ENCODE measurements around the gene PSMD2. TPM values are rescaled to one million over a fixed set of nuclear protein-coding genes. Genes with fewer than 3 reads are reported as not detected.

Gene PSMD2
- polyA plus RNA-seq, 1 donor from 2014 or later, result 319 TPM

DNA sequence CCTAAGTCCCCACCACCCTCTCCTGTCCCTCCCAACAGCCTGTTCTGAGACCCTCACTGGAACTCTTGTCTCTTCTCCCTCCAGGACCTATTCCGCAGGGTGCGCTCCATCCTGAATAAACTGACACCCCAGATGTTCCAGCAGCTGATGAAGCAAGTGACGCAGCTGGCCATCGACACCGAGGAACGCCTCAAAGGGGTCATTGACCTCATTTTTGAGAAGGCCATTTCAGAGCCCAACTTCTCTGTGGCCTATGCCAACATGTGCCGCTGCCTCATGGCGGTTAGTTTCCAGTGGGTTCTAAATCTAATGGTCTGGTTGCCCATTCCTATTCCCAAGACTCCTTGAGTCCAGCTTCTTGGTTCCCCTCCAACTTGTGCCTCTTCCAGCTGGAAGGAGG is 24.7 kb downstream of the PSMD2 start:
- Histone ChIP-seq H3K27me3 (ENCODE audit: insufficient read depth, low read depth, low read length) (no peaks in the 10 kb centered on the region), H3K9ac (ENCODE audit: low read length) (no peak overlapping the region), H3K4me2 (ENCODE audit: low read length) (no peak overlapping the region), H4K20me1 (ENCODE audit: insufficient read depth) (no peaks in the 10 kb centered on the region), H3K27ac (ENCODE audit: low read length) (no peak overlapping the region), H3F3A (ENCODE audit: insufficient read depth, low read length, poor library complexity, severe bottlenecking) (no peaks in the 10 kb centered on the region), H3K9me3 (ENCODE audit: low read length) (no peaks in the 10 kb centered on the region), H3K4me3 (ENCODE audit: low read length) (no peak overlapping the region), H3K79me2 (replicated peaks; ENCODE audit: insufficient read depth, low read length) (peaks cover 7% of the 10 kb centered on the region), H3K9me2 (ENCODE audit: insufficient read depth, low read length) (no peaks in the 10 kb centered on the region), H2AFZ (ENCODE audit: low read depth, low read length) (no peak overlapping the region), H3K36me3 (ENCODE audit: insufficient read depth, low read length) (peaks cover 4% of the 10 kb centered on the region)
- no peak for TF ChIP-seq POLR2AphosphoS5 (IDR thresholded peaks at IDR 0.05)
- TF ChIP-seq, protein P1, sequence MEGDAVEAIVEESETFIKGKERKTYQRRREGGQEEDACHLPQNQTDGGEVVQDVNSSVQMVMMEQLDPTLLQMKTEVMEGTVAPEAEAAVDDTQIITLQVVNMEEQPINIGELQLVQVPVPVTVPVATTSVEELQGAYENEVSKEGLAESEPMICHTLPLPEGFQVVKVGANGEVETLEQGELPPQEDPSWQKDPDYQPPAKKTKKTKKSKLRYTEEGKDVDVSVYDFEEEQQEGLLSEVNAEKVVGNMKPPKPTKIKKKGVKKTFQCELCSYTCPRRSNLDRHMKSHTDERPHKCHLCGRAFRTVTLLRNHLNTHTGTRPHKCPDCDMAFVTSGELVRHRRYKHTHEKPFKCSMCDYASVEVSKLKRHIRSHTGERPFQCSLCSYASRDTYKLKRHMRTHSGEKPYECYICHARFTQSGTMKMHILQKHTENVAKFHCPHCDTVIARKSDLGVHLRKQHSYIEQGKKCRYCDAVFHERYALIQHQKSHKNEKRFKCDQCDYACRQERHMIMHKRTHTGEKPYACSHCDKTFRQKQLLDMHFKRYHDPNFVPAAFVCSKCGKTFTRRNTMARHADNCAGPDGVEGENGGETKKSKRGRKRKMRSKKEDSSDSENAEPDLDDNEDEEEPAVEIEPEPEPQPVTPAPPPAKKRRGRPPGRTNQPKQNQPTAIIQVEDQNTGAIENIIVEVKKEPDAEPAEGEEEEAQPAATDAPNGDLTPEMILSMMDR (IDR thresholded peaks at IDR 0.05; ENCODE audit: poor library complexity, severe bottlenecking), result no peak
- TF ChIP-seq TAF1 (IDR thresholded peaks at IDR 0.05; ENCODE audit: low read depth), result no peak
- no peak for TF ChIP-seq EP300 (conservative IDR thresholded peaks at IDR 0.05; ENCODE audit: poor library complexity, severe bottlenecking)
- no peak for TF ChIP-seq RAD21 (conservative IDR thresholded peaks at IDR 0.05)
- TF ChIP-seq, protein P2, sequence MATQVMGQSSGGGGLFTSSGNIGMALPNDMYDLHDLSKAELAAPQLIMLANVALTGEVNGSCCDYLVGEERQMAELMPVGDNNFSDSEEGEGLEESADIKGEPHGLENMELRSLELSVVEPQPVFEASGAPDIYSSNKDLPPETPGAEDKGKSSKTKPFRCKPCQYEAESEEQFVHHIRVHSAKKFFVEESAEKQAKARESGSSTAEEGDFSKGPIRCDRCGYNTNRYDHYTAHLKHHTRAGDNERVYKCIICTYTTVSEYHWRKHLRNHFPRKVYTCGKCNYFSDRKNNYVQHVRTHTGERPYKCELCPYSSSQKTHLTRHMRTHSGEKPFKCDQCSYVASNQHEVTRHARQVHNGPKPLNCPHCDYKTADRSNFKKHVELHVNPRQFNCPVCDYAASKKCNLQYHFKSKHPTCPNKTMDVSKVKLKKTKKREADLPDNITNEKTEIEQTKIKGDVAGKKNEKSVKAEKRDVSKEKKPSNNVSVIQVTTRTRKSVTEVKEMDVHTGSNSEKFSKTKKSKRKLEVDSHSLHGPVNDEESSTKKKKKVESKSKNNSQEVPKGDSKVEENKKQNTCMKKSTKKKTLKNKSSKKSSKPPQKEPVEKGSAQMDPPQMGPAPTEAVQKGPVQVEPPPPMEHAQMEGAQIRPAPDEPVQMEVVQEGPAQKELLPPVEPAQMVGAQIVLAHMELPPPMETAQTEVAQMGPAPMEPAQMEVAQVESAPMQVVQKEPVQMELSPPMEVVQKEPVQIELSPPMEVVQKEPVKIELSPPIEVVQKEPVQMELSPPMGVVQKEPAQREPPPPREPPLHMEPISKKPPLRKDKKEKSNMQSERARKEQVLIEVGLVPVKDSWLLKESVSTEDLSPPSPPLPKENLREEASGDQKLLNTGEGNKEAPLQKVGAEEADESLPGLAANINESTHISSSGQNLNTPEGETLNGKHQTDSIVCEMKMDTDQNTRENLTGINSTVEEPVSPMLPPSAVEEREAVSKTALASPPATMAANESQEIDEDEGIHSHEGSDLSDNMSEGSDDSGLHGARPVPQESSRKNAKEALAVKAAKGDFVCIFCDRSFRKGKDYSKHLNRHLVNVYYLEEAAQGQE (IDR thresholded peaks at IDR 0.05; ENCODE audit: borderline replicate concordance), result no peak
- TF ChIP-seq MXI1 (conservative IDR thresholded peaks at IDR 0.05; ENCODE audit: poor library complexity, severe bottlenecking), result no peak
- TF ChIP-seq SMC3 (conservative IDR thresholded peaks at IDR 0.05; ENCODE audit: poor library complexity), result no peak
- no peak for TF ChIP-seq EZH2 (IDR thresholded peaks at IDR 0.05; ENCODE audit: borderline replicate concordance, insufficient read depth, low read length, poor library complexity, severe bottlenecking)

DNA sequence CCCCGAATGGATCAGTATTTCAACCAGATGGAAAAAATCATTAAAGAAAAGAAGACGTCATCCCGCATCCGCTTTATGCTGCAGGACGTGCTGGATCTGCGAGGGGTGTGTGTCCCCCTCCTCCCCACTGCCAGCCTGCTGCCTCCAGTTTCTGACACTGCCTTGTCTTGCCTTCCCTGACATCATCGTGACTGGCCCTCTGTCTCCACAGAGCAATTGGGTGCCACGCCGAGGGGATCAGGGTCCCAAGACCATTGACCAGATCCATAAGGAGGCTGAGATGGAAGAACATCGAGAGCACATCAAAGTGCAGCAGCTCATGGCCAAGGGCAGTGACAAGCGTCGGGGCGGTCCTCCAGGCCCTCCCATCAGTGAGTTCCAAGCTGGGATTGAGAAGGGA is 26.2 kb downstream of the PSMD2 start:
- H2AFZ ChIP-seq (ENCODE audit: low read depth, low read length), result no peak overlapping the region

More for the DNA sequence above, 26.2 kb downstream of the PSMD2 start:
- H3K79me2 ChIP-seq (replicated peaks; ENCODE audit: insufficient read depth, low read length), result no peaks in the 10 kb centered on the region
- H3K9ac ChIP-seq (ENCODE audit: low read length), result no peak overlapping the region
- H4K20me1 ChIP-seq (ENCODE audit: insufficient read depth), result no peaks in the 10 kb centered on the region
- H3K9me3 ChIP-seq (ENCODE audit: low read length), result no peaks in the 10 kb centered on the region
- H3K9me2 ChIP-seq (ENCODE audit: insufficient read depth, low read length), result no peaks in the 10 kb centered on the region
- peaks cover 4% of the 10 kb centered on the region for H3K36me3 ChIP-seq (ENCODE audit: insufficient read depth, low read length)
- no peaks in the 10 kb centered on the region for H3K27me3 ChIP-seq (ENCODE audit: insufficient read depth, low read depth, low read length)
- no peaks in the 10 kb centered on the region for H3F3A ChIP-seq (ENCODE audit: insufficient read depth, low read length, poor library complexity, severe bottlenecking)
- H3K27ac ChIP-seq (ENCODE audit: low read length), result no peak overlapping the region
- no peak overlapping the region for H3K4me3 ChIP-seq (ENCODE audit: low read length)
- TF ChIP-seq TAF1 (IDR thresholded peaks at IDR 0.05; ENCODE audit: low read depth) (no peak), EP300 (conservative IDR thresholded peaks at IDR 0.05; ENCODE audit: poor library complexity, severe bottlenecking) (no peak), RAD21 (conservative IDR thresholded peaks at IDR 0.05) (no peak), POLR2AphosphoS5 (IDR thresholded peaks at IDR 0.05) (no peak), MXI1 (conservative IDR thresholded peaks at IDR 0.05; ENCODE audit: poor library complexity, severe bottlenecking) (no peak), SMC3 (conservative IDR thresholded peaks at IDR 0.05; ENCODE audit: poor library complexity) (no peak), EZH2 (IDR thresholded peaks at IDR 0.05; ENCODE audit: borderline replicate concordance, insufficient read depth, low read length, poor library complexity, severe bottlenecking) (no peak)
- TF ChIP-seq, protein P2 (IDR thresholded peaks at IDR 0.05; ENCODE audit: borderline replicate concordance), result no peak
- TF ChIP-seq, protein P1 (IDR thresholded peaks at IDR 0.05; ENCODE audit: poor library complexity, severe bottlenecking), result no peak
- H3K4me2 ChIP-seq (ENCODE audit: low read length), result no peak overlapping the region

Measured in neural cell (in vitro differentiated cells).